Effector memory CD4-positive, alpha-beta T cell (primary cell): ENCODE measurements around the gene CELF3.

ENCODE experiments used
- DNase-seq, 3 donors: peaks; one replicate each; pipeline ENCODE4 v3.0.0-alpha.2; 2020
- H3K27ac ChIP-seq: 2 replicates; pipeline ENCODE4 v1.7.0; 2013; ENCODE audit warnings: mild to moderate bottlenecking, low read length, moderate library complexity; ENCODE audit not compliant: insufficient read depth, poor library complexity, severe bottlenecking
- H3K27me3 ChIP-seq: replicated peaks from 2 replicates; pipeline ENCODE4 v1.7.0; 2013; ENCODE audit warnings: mild to moderate bottlenecking, low read length; ENCODE audit not compliant: insufficient read depth, control insufficient read depth, poor library complexity, severe bottlenecking
- H3K36me3 ChIP-seq: 2 replicates; pipeline ENCODE4 v1.7.0; 2013; ENCODE audit warnings: mild to moderate bottlenecking, low read length, moderate library complexity; ENCODE audit not compliant: control insufficient read depth, insufficient read depth
- H3K4me1 ChIP-seq: 2 replicates; pipeline ENCODE4 v1.7.0; 2013; ENCODE audit warnings: low read length, mild to moderate bottlenecking; ENCODE audit not compliant: control insufficient read depth, insufficient read depth, poor library complexity, severe bottlenecking
- H3K4me3 ChIP-seq: 2 replicates; pipeline ENCODE4 v1.7.0; 2013; ENCODE audit warnings: low read length, low read depth, mild to moderate bottlenecking; ENCODE audit not compliant: insufficient read depth, poor library complexity, severe bottlenecking
- H3K9me3 ChIP-seq: 2 replicates; pipeline ENCODE4 v1.7.0; 2013; ENCODE audit warnings: mild to moderate bottlenecking, low read length, moderate library complexity; ENCODE audit not compliant: control insufficient read depth

Gene CELF3

GRCh38 chr1:151720554-151720953 is 4.0 kb upstream of the CELF3 start:
- no peak for DNase-seq
- Histone ChIP-seq H3K27me3 (peaks cover 20% of the 10 kb centered on the region), H3K4me1 (peaks cover 14% of the 10 kb centered on the region), H3K27ac (no peak overlapping the region), H3K36me3 (no peaks in the 10 kb centered on the region), H3K4me3 (peak overlapping the region; percentile 50), H3K9me3 (no peaks in the 10 kb centered on the region)

- peaks cover 20% of the 10 kb centered on the region for H3K27me3 ChIP-seq
- DNase-seq = no peak
- no peaks in the 10 kb centered on the region for H3K36me3 ChIP-seq
- H3K4me3 ChIP-seq = no peak overlapping the region
- H3K9me3 ChIP-seq = no peaks in the 10 kb centered on the region
- H3K27ac ChIP-seq = no peak overlapping the region
- peaks cover 14% of the 10 kb centered on the region for H3K4me1 ChIP-seq
Measured at GRCh38 chr1:151720125-151720524, 3.5 kb upstream of the CELF3 start.

GRCh38 chr1:151718666-151719065 is 2.1 kb upstream of the CELF3 start:
- Histone ChIP-seq H3K4me1 (peaks cover 14% of the 10 kb centered on the region), H3K9me3 (no peaks in the 10 kb centered on the region), H3K27ac (no peak overlapping the region), H3K4me3 (no peak overlapping the region), H3K36me3 (no peaks in the 10 kb centered on the region), H3K27me3 (peaks cover 20% of the 10 kb centered on the region)
- DNase-seq = no peak

DNA sequence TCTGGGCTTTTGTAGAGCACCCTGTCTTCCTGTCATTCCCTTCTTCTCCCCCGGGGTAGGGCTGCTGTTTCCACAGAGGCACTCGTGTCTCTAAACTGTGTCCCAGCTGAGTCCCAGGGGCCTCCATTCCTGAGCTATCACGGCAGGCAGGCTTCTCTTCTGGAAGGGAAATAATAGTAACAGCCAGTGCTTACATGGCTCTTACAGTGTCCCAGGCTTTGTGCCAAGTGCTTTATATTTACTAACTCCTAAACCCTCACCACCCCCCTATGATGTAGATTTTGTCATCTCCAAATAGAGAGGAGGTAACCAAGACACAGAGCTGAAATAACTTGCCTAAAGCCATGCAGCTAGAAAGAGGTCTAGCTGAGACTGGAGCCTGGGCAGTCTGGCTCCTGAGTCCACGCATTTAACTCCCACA is 1.4 kb upstream of the CELF3 start:
- Histone ChIP-seq H3K27me3 (peaks cover 20% of the 10 kb centered on the region), H3K36me3 (no peaks in the 10 kb centered on the region), H3K9me3 (no peaks in the 10 kb centered on the region), H3K27ac (no peak overlapping the region), H3K4me1 (peaks cover 14% of the 10 kb centered on the region), H3K4me3 (no peak overlapping the region)
- DNase-seq = no peak

GRCh38 chr1:151716405-151716762 is 219 bp downstream of the CELF3 start:
- Histone ChIP-seq H3K9me3 (no peaks in the 10 kb centered on the region), H3K4me3 (no peak overlapping the region), H3K27ac (no peak overlapping the region), H3K27me3 (peaks cover 20% of the 10 kb centered on the region), H3K4me1 (peaks cover 9% of the 10 kb centered on the region), H3K36me3 (no peaks in the 10 kb centered on the region)
- DNase-seq = no peak

DNA sequence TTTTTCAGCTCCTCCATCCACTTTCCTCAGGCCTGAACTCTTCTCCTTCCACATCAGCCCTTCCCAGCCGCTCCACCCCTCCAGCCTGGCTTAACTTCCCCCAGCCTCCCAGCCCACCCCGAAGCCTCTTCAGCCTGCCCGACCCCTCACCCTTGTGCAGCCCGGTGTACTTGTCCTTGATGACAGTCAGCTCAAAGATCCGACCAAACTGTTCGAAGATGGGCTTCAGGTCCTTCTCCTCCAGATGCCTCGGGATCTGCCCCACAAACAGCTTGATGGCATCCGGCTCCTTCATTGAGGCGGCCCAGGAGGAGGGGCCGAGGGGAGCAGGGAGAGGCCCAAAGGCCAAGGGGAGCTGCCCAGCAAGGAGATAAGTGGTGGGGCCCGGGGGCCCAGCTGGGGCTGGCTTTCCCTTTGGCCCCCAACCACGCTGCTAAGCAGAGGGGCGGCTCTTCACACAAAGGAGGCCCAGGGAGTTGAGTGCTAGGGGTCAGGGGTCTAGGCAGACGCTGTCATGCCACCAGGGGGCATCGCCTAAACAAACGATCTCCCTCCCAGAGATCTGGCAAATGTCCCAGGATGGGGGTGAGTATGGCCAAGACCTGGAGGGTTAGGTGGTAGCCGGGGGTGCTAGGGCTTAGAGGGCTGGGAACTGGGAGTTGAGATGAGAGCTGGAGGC is 738 bp downstream of the CELF3 start:
- no peak for DNase-seq
- H3K4me3 ChIP-seq = no peak overlapping the region
- H3K27me3 ChIP-seq = peaks cover 20% of the 10 kb centered on the region
- no peaks in the 10 kb centered on the region for H3K36me3 ChIP-seq
- H3K9me3 ChIP-seq = no peaks in the 10 kb centered on the region
- peaks cover 7% of the 10 kb centered on the region for H3K4me1 ChIP-seq
- H3K27ac ChIP-seq = no peak overlapping the region

- H3K27ac ChIP-seq = no peak overlapping the region
- peaks cover 5% of the 10 kb centered on the region for H3K4me1 ChIP-seq
- H3K9me3 ChIP-seq = no peaks in the 10 kb centered on the region
Measured at GRCh38 chr1:151714820-151715725, 1.5 kb downstream of the CELF3 start.

GRCh38 chr1:151713874-151714273 is 2.7 kb downstream of the CELF3 start:
- H3K27me3 ChIP-seq = peaks cover 16% of the 10 kb centered on the region
- H3K27ac ChIP-seq = no peak overlapping the region
- no peak for DNase-seq
- H3K36me3 ChIP-seq = no peaks in the 10 kb centered on the region
- peaks cover 5% of the 10 kb centered on the region for H3K4me1 ChIP-seq
- no peaks in the 10 kb centered on the region for H3K9me3 ChIP-seq
- H3K4me3 ChIP-seq = no peak overlapping the region

More at GRCh38 chr1:151714820-151715725, 1.5 kb downstream of the CELF3 start:
- Histone ChIP-seq H3K4me3 (no peak overlapping the region), H3K36me3 (no peaks in the 10 kb centered on the region), H3K27me3 (peaks cover 20% of the 10 kb centered on the region)
- no peak for DNase-seq

DNA sequence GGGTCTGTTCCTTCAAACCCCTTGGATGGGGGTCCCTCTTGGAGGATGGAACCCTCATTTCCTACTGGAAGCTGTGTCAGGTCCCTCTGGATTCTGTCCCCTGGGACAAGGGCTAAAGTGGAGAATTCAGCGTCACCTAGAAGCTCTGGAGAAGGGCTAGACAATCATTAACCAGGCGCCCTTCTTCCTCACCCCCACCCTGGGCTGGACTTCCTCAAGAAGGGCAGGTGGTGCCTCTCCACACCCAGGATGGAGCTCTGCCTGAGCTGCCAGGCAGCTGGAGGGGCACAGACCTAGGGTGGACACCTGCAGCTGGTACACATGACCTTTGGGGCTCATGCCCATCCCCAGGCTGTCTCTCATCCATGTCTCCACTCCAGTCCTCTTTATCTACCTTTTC is 3.6 kb downstream of the CELF3 start:
- Histone ChIP-seq H3K4me1 (peaks cover 5% of the 10 kb centered on the region), H3K9me3 (no peaks in the 10 kb centered on the region), H3K27me3 (peaks cover 14% of the 10 kb centered on the region), H3K36me3 (no peaks in the 10 kb centered on the region), H3K27ac (no peak overlapping the region), H3K4me3 (no peak overlapping the region)
- DNase-seq = no peak

- Histone ChIP-seq H3K9me3 (no peaks in the 10 kb centered on the region), H3K27me3 (peaks cover 10% of the 10 kb centered on the region), H3K4me1 (peaks cover 4% of the 10 kb centered on the region), H3K27ac (no peak overlapping the region), H3K4me3 (no peak overlapping the region), H3K36me3 (no peaks in the 10 kb centered on the region)
- no peak for DNase-seq
Measured at GRCh38 chr1:151711951-151712350, 4.7 kb downstream of the CELF3 start.
